22Rv1 (cell line): ENCODE data around the gene FAF1.

Experiments
- ZFX ChIP-seq: fragments of 450-650 bp; IDR thresholded peaks from 2 replicates; pipeline ENCODE4 v1.6.1; 2017; ENCODE audit warnings: antibody characterized with exemption, borderline replicate concordance
- TF ChIP-seq, protein P1 (sequence below): fragments of 450-650 bp; IDR thresholded peaks from 2 replicates; pipeline ENCODE4 v1.5.1; 2017; ENCODE audit warnings: mild to moderate bottlenecking

DNA sequence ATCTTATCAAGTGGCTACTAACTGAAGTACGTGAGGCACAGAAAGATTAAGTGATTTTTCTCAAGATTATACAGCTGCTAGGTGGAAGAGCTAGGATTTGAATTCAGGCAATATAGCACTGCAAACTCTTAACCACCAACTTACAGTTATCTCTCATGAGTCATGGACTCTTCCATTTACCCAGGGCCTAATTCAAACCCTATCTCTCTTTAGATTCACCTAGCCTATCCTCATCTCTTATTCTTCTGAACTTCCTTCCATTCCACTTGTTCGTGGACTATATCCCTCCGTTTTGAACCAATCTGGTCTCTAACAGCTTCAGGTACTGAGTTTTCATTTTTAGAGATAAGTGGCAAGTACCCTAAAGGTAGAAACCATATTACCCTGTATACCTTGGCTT is 444.0 kb downstream of the FAF1 start:
- TF ChIP-seq, protein P1, sequence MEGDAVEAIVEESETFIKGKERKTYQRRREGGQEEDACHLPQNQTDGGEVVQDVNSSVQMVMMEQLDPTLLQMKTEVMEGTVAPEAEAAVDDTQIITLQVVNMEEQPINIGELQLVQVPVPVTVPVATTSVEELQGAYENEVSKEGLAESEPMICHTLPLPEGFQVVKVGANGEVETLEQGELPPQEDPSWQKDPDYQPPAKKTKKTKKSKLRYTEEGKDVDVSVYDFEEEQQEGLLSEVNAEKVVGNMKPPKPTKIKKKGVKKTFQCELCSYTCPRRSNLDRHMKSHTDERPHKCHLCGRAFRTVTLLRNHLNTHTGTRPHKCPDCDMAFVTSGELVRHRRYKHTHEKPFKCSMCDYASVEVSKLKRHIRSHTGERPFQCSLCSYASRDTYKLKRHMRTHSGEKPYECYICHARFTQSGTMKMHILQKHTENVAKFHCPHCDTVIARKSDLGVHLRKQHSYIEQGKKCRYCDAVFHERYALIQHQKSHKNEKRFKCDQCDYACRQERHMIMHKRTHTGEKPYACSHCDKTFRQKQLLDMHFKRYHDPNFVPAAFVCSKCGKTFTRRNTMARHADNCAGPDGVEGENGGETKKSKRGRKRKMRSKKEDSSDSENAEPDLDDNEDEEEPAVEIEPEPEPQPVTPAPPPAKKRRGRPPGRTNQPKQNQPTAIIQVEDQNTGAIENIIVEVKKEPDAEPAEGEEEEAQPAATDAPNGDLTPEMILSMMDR = no peak
- no peak for TF ChIP-seq ZFX
